GM12878 (cell line): Measurements from ENCODE around the gene EPN1. TPM values are rescaled to one million over a fixed set of nuclear protein-coding genes. Genes with fewer than 3 reads are reported as not detected.

Experiments used
- ATAC-seq: fragments of 200-7000 bp; cut with Tn5 transposase; 3 replicates; pipeline ENCODE4 v1.9.1; 2020; ENCODE audit warnings: mild to moderate bottlenecking, moderate library complexity
- BruUV-seq: library from RNA; stranded (reverse); fragments of 400-500 nt; replicated peaks from 2 replicates; lab custom pipeline; 2021; lab: Mats Ljungman, UMichigan
- CTCF ChIA-PET: fragments of 300-600 bp; sonication (Branson Sonifier 250); formaldehyde crosslinking; extraction: SDS; loops from one replicate; lab custom pipeline; 2021; ENCODE audit warnings: inconsistent platforms; lab: Yijun Ruan, JAX
- POLR2A ChIA-PET: fragments of 350-600 bp; formaldehyde crosslinking; extraction: SDS; loops from one replicate; lab custom pipeline; 2021; ENCODE audit warnings: inconsistent platforms; lab: Charles Lee
- RAD21 ChIA-PET: fragments of 300-600 bp; sonication (Branson Sonifier 250); formaldehyde crosslinking; loops from one replicate; lab custom pipeline; 2023; ENCODE audit warnings: antibody characterized with exemption; ENCODE audit not compliant: unreplicated experiment; lab: Charles Lee
- SMC1A ChIA-PET: fragments of 300-600 bp; sonication (Branson Sonifier 250); formaldehyde crosslinking; loops from one replicate; lab custom pipeline; 2023; ENCODE audit not compliant: unreplicated experiment, uncharacterized antibody; lab: Charles Lee
- DNase-seq: peaks from one replicate; pipeline ENCODE4 v3.0.0-alpha.2; 2011; ENCODE audit warnings: low read depth, low spot score
- FAIRE-seq: peaks from 3 replicates; lab custom pipeline; 2011; peaks lifted over from hg19 to GRCh38; lab: Jason Lieb, UNC
- H2AFZ ChIP-seq: 2 replicates; pipeline ENCODE4 v1.6.0; 2011; ENCODE audit warnings: low read depth, low read length, control low read depth; ENCODE audit not compliant: control insufficient read depth
- H3K27ac ChIP-seq: 2 replicates; pipeline ENCODE4 v1.5.1; 2011; ENCODE audit warnings: control low read depth; ENCODE audit not compliant: control insufficient read depth, insufficient read depth
- H3K27me3 ChIP-seq, 2 experiments: replicated peaks in 1 of 2; 2 replicates each; pipeline versions ENCODE4 v1.6.0 to v1.6.1; 2011; ENCODE audit warnings: low read length in 1 of 2; ENCODE audit not compliant: control insufficient read depth in 2 of 2, insufficient read depth in 2 of 2
- H3K36me3 ChIP-seq, 2 experiments: 2 replicates each; pipeline ENCODE4 v1.5.1; 2011; ENCODE audit warnings: low read length in 1 of 2; ENCODE audit not compliant: control insufficient read depth in 2 of 2, insufficient read depth in 2 of 2
- H3K4me1 ChIP-seq: 2 replicates; pipeline ENCODE4 v1.6.1; 2011; ENCODE audit warnings: mild to moderate bottlenecking, low read length, moderate library complexity, mixed read lengths; ENCODE audit not compliant: control insufficient read depth, insufficient read depth
- H3K4me2 ChIP-seq: 2 replicates; pipeline ENCODE4 v1.6.0; 2011; ENCODE audit warnings: control low read depth; ENCODE audit not compliant: control insufficient read depth, insufficient read depth
- H3K4me3 ChIP-seq: fragments of 200-600 bp; sonication (generic); 2 replicates; pipeline ENCODE4 v1.5.1; 2016
- H3K79me2 ChIP-seq: 2 replicates; pipeline ENCODE4 v1.6.0; 2011; ENCODE audit warnings: low read length; ENCODE audit not compliant: control insufficient read depth, insufficient read depth
- H3K9ac ChIP-seq: 2 replicates; pipeline ENCODE4 v1.8.0; 2011; ENCODE audit warnings: low read length, control low read depth, mixed read lengths; ENCODE audit not compliant: control insufficient read depth, insufficient read depth
- H3K9me3 ChIP-seq: replicated peaks from 3 replicates; pipeline ENCODE4 v1.5.1; 2011; ENCODE audit warnings: mild to moderate bottlenecking, low read length; ENCODE audit not compliant: control insufficient read depth, insufficient read depth
- H4K20me1 ChIP-seq: 2 replicates; pipeline ENCODE4 v1.6.0; 2011; ENCODE audit not compliant: control insufficient read depth, insufficient read depth
- CBFB ChIP-seq: IDR thresholded peaks from 2 replicates; pipeline ENCODE4 v1.6.1; 2016; ENCODE audit warnings: antibody characterized with exemption, low read depth
- IRF4 ChIP-seq: IDR thresholded peaks from 2 replicates; pipeline ENCODE4 v1.6.1; 2011; ENCODE audit warnings: low read depth, low read length
- MEF2A ChIP-seq: IDR thresholded peaks from 2 replicates; pipeline ENCODE4 v1.6.1; 2011; ENCODE audit warnings: low read depth, mild to moderate bottlenecking, low read length, moderate library complexity; ENCODE audit not compliant: insufficient read depth
- MXI1 ChIP-seq: fragments of 150-350 bp; IDR thresholded peaks from 2 replicates; pipeline ENCODE4 v1.6.1; 2011; ENCODE audit warnings: low read depth, mild to moderate bottlenecking, inconsistent platforms, low read length, improper control_type of control experiment
- PAX5 ChIP-seq: IDR thresholded peaks from 2 replicates; pipeline ENCODE4 v1.6.1; 2011; ENCODE audit warnings: low read depth, low read length, borderline replicate concordance
- RAD21 ChIP-seq: IDR thresholded peaks from 2 replicates; pipeline ENCODE4 v1.6.1; 2011; ENCODE audit warnings: mild to moderate bottlenecking, low read depth, low read length, moderate library complexity; ENCODE audit not compliant: insufficient read depth
- RUNX3 ChIP-seq: IDR thresholded peaks from 2 replicates; pipeline ENCODE4 v1.6.1; 2012; ENCODE audit warnings: low read length, inconsistent platforms
- SMAD1 ChIP-seq: fragments of 450-650 bp; IDR thresholded peaks from 2 replicates; pipeline ENCODE4 v1.6.1; 2018; ENCODE audit warnings: mild to moderate bottlenecking, low read depth; ENCODE audit not compliant: partially characterized antibody
- SMAD5 ChIP-seq: IDR thresholded peaks from 2 replicates; pipeline ENCODE4 v1.6.1; 2016; ENCODE audit warnings: antibody characterized with exemption, low read depth
- SMARCA5 ChIP-seq: fragments of 450-650 bp; IDR thresholded peaks from 2 replicates; pipeline ENCODE4 v1.6.1; 2017; ENCODE audit warnings: mild to moderate bottlenecking
- STAT1 ChIP-seq: fragments of 450-650 bp; conservative IDR thresholded peaks from 2 replicates; pipeline ENCODE4 v1.6.1; 2014; ENCODE audit warnings: antibody characterized with exemption, mild to moderate bottlenecking
- SUPT20H ChIP-seq: IDR thresholded peaks from 2 replicates; pipeline ENCODE4 v1.6.1; 2011; ENCODE audit warnings: low read depth, mild to moderate bottlenecking, low read length, moderate library complexity, borderline replicate concordance; ENCODE audit not compliant: control insufficient read depth
- WRNIP1 ChIP-seq: IDR thresholded peaks from 2 replicates; pipeline ENCODE4 v1.6.1; 2011; ENCODE audit warnings: low read depth, low read length, improper control_type of control experiment, borderline replicate concordance
- ZBED1 ChIP-seq: IDR thresholded peaks from 2 replicates; pipeline ENCODE4 v1.6.1; 2016; ENCODE audit warnings: borderline replicate concordance
- ZSCAN29 ChIP-seq: fragments of 450-650 bp; IDR thresholded peaks from 2 replicates; pipeline ENCODE4 v1.6.1; 2017; ENCODE audit warnings: mild to moderate bottlenecking, moderate library complexity
- WGBS: methylation state at CpG from one replicate; pipeline ENCODE4 v1.1.6; 2016; ENCODE audit warnings: low lambda C conversion rate; ENCODE audit not compliant: insufficient replicate concordance, insufficient coverage; ENCODE audit errors: missing lambda C conversion rate; 5-methylcytosine and 5-hydroxymethylcytosine counted together
- in situ Hi-C: fragments of 300-500 bp; cut with MboI; formaldehyde crosslinking; loops from 9 replicates; pipeline ENCODE4 v1.14.3; 2018; ENCODE audit warnings: mixed read lengths
- intact Hi-C: fragments of 100-400 bp; cut with micrococcal nuclease; formaldehyde crosslinking; loops from one replicate; pipeline ENCODE4 v1.14.2; 2022; ENCODE audit not compliant: unreplicated experiment
- polyA plus RNA-seq, 11 experiments: library from polyadenylated mRNA; depleted of rRNA in 4 of 11; unstranded in 6 of 11; stranded (reverse) in 5 of 11; fragments of >200 nt; fragmentation: Nextera tagmentation in 4 of 11; fragmentation: Illumina TruSeq in 1 of 11; extraction: Ambion mirVana in 4 of 11; extraction: Trizol in 1 of 11; gene quantifications; 1 replicate in 1 of 11; 2 replicates in 10 of 11; pipeline versions ENCODE4 v1.2.1 to v1.2.3, GENCODE V29; 2011 to 2016; ENCODE audit warnings: inconsistent platforms in 2 of 11, missing spikeins in 2 of 11, low read depth in 1 of 11
- total RNA-seq, 4 experiments: library from RNA; depleted of rRNA in 3 of 4; stranded (reverse); fragments of >200 nt in 3 of 4; fragmentation: Illumina TruSeq in 1 of 4; extraction: Trizol in 1 of 4; gene quantifications; 2 replicates each; pipeline versions ENCODE4 v1.2.1 to v1.2.3, GENCODE V29; 2013 to 2021
- TF ChIP-seq, protein P1 (sequence below): IDR thresholded peaks from 2 replicates; pipeline ENCODE4 v1.6.1; 2011; ENCODE audit warnings: mild to moderate bottlenecking, low read depth, low read length, moderate library complexity; ENCODE audit not compliant: insufficient replicate concordance
- TF ChIP-seq, protein P2 (sequence below): fragments of 450-650 bp; IDR thresholded peaks from 2 replicates; pipeline ENCODE4 v1.6.1; 2017; ENCODE audit warnings: antibody characterized with exemption, mild to moderate bottlenecking, moderate library complexity

Gene EPN1
- total and polyA plus RNA-seq, 10 of the 15 experiments (the other 5 are each of a cell fraction or from before 2014, with no cell fraction given): 0.11 to 88.5 (median 10.6) TPM

DNA sequence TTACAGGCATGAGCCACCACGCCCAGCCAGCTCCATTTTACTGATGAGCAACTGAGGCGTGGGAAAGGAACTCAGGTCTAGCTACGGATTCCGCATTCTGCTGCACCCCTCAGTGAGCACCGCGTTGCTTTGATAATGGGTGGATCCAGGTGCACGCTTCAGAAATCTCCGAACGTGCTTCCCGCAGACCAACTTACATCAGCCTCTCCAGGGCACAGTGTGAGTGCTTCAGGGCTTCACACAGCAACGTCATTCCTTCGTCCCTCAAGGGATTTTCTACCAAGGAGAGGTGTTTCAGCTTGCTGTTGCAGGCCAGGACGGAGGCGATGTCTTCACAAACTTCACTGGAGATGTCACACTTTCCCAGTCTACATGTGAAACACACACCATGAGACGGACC lies 41.5 kb downstream of the EPN1 start:
- FAIRE-seq: no peak
- no peaks in the 10 kb centered on the region; the same call in 2 of the 3 replicates for H3K9me3 ChIP-seq
- ChIA-PET SMC1A (no interaction called here), POLR2A (no interaction called here), CTCF (no interaction called here), RAD21 (interaction anchor here (0.7 kb wide), 1 partner anchor 90 kb away, joined by 3 read pairs; no protein-coding TSS in a partner anchor)
- no peak overlapping the region for H3K4me3 ChIP-seq
- no peak for TF ChIP-seq STAT1
- no peak for TF ChIP-seq SMARCA5
- TF ChIP-seq ZSCAN29: no peak
- no peak for TF ChIP-seq PAX5
- TF ChIP-seq MXI1: no peak
- no peak overlapping the region for H3K9ac ChIP-seq
- BruUV-seq: no TSS peak
- H4K20me1 ChIP-seq: no peaks in the 10 kb centered on the region
- H3K4me2 ChIP-seq: no peak overlapping the region
- no peak overlapping the region for H2AFZ ChIP-seq
- 48% methylated on average over 15 of the region's 15 CpGs for WGBS
- intact Hi-C loops: no loop called here
- no peaks in the 10 kb centered on the region for H3K79me2 ChIP-seq
- DNase-seq: no peak
- no peak overlapping the region for H3K27ac ChIP-seq
- no peak for ATAC-seq
- in situ Hi-C loops: no loop called here
- H3K27me3 ChIP-seq: no peaks in the 10 kb centered on the region
- no peaks in the 10 kb centered on the region for H3K36me3 ChIP-seq
- H3K4me1 ChIP-seq: no peaks in the 10 kb centered on the region

GRCh38 chr19:55717251-55717650 lies 42.2 kb downstream of the EPN1 start:
- no peaks in the 10 kb centered on the region for H3K36me3 ChIP-seq
- H3K4me1 ChIP-seq: no peaks in the 10 kb centered on the region
- intact Hi-C loops: no loop called here
- no peaks in the 10 kb centered on the region for H4K20me1 ChIP-seq
- no peak overlapping the region for H3K9ac ChIP-seq
- CTCF ChIA-PET: no interaction called here
- no peaks in the 10 kb centered on the region for H3K27me3 ChIP-seq
- 45% methylated on average over 11 of the region's 11 CpGs for WGBS
- no peak overlapping the region for H3K4me2 ChIP-seq
- SMC1A ChIA-PET: no interaction called here
- BruUV-seq: no TSS peak
- no peaks in the 10 kb centered on the region for H3K79me2 ChIP-seq
- no peak overlapping the region for H3K27ac ChIP-seq
- H3K4me3 ChIP-seq: no peak overlapping the region
- no peak overlapping the region for H2AFZ ChIP-seq
- FAIRE-seq (no peak), ATAC-seq (no peak), DNase-seq (no peak)
- in situ Hi-C loops: no loop called here
- POLR2A ChIA-PET: no interaction called here
- H3K9me3 ChIP-seq: no peaks in the 10 kb centered on the region; the same call in 2 of the 3 replicates
- RAD21 ChIA-PET: no interaction called here
- TF ChIP-seq IRF4 (no peak), MEF2A (no peak), RUNX3 (no peak), ZSCAN29 (no peak), CBFB (no peak), SMAD1 (no peak), SUPT20H (no peak), ZBED1 (no peak), RAD21 (no peak), WRNIP1 (no peak), SMAD5 (no peak)
- TF ChIP-seq, protein P1, sequence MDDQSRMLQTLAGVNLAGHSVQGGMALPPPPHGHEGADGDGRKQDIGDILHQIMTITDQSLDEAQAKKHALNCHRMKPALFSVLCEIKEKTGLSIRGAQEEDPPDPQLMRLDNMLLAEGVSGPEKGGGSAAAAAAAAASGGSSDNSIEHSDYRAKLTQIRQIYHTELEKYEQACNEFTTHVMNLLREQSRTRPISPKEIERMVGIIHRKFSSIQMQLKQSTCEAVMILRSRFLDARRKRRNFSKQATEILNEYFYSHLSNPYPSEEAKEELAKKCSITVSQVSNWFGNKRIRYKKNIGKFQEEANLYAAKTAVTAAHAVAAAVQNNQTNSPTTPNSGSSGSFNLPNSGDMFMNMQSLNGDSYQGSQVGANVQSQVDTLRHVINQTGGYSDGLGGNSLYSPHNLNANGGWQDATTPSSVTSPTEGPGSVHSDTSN: no peak
- TF ChIP-seq, protein P2, sequence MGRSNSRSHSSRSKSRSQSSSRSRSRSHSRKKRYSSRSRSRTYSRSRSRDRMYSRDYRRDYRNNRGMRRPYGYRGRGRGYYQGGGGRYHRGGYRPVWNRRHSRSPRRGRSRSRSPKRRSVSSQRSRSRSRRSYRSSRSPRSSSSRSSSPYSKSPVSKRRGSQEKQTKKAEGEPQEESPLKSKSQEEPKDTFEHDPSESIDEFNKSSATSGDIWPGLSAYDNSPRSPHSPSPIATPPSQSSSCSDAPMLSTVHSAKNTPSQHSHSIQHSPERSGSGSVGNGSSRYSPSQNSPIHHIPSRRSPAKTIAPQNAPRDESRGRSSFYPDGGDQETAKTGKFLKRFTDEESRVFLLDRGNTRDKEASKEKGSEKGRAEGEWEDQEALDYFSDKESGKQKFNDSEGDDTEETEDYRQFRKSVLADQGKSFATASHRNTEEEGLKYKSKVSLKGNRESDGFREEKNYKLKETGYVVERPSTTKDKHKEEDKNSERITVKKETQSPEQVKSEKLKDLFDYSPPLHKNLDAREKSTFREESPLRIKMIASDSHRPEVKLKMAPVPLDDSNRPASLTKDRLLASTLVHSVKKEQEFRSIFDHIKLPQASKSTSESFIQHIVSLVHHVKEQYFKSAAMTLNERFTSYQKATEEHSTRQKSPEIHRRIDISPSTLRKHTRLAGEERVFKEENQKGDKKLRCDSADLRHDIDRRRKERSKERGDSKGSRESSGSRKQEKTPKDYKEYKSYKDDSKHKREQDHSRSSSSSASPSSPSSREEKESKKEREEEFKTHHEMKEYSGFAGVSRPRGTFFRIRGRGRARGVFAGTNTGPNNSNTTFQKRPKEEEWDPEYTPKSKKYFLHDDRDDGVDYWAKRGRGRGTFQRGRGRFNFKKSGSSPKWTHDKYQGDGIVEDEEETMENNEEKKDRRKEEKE: no peak
